Esophagus (tissue), 2 donors: ENCODE results near the gene TLE4. TPM values are rescaled to one million over a fixed set of nuclear protein-coding genes. Genes with fewer than 3 reads are reported as not detected.

Experiments used
- H3K27ac ChIP-seq, 2 donors: one replicate each; pipeline ENCODE4 v1.5.1; 2013; ENCODE audit warnings: low read depth in 2 of 2, mild to moderate bottlenecking in 2 of 2, inconsistent platforms in 1 of 2, low read length in 1 of 2, moderate library complexity in 1 of 2
- H3K27me3 ChIP-seq, 2 donors: one replicate each; pipeline ENCODE4 v1.6.1; 2013; ENCODE audit warnings: low read length in 2 of 2, control low read depth in 1 of 2, mild to moderate bottlenecking in 1 of 2; ENCODE audit not compliant: insufficient read depth in 2 of 2, control insufficient read depth in 1 of 2
- H3K36me3 ChIP-seq, 2 donors: one replicate each; pipeline ENCODE4 v1.6.1; 2013; ENCODE audit warnings: low read length in 1 of 2; ENCODE audit not compliant: control insufficient read depth in 2 of 2, insufficient read depth in 2 of 2
- H3K4me1 ChIP-seq, 2 donors: one replicate each; pipeline ENCODE4 v1.6.1; 2013; ENCODE audit warnings: low read length in 1 of 2; ENCODE audit not compliant: control insufficient read depth in 2 of 2, insufficient read depth in 2 of 2
- H3K4me3 ChIP-seq, 2 donors: one replicate each; pipeline ENCODE4 v1.5.1; 2013; ENCODE audit warnings: low read length in 2 of 2, mild to moderate bottlenecking in 2 of 2, low read depth in 1 of 2, moderate library complexity in 1 of 2
- H3K9me3 ChIP-seq, 2 donors: one replicate each; pipeline ENCODE4 v1.6.1; 2013; ENCODE audit warnings: mild to moderate bottlenecking in 2 of 2, low read depth in 1 of 2, low read length in 1 of 2, moderate library complexity in 1 of 2; ENCODE audit not compliant: control insufficient read depth in 2 of 2, insufficient read depth in 1 of 2
- WGBS, 2 donors: extraction: QIAGEN DNeasy Blood & Tissue Kit; methylation state at CpG; one replicate each; pipeline ENCODE4 v1.1.7; 2013; 5-methylcytosine and 5-hydroxymethylcytosine counted together
- polyA plus RNA-seq, 2 donors: library from polyadenylated mRNA; stranded (reverse); fragments of 200-250 nt; gene quantifications; one replicate each; pipeline ENCODE4 v1.2.3, GENCODE V29; 2013
- donor health status: healthy with polysubstance abuse.
- donor health status: Bipolar disorder and iron deficiency.

Gene TLE4
- polyA plus RNA-seq, 2 donors: 8.5 to 12.9 TPM

- 92% methylated on average over 7 of the region's 7 CpGs for WGBS, 2 donors
- no peak overlapping the region for H3K4me3 ChIP-seq
- no peaks in the 10 kb centered on the region for H3K36me3 ChIP-seq
- no peak overlapping the region for H3K27ac ChIP-seq
- H3K9me3 ChIP-seq: no peaks in the 10 kb centered on the region
- H3K4me1 ChIP-seq: no peaks in the 10 kb centered on the region
- no peaks in the 10 kb centered on the region for H3K27me3 ChIP-seq
Observed at GRCh38 chr9:79674052-79674777, 102.5 kb downstream of the TLE4 start.

- no peak overlapping the region for H3K4me3 ChIP-seq
- H3K36me3 ChIP-seq: no peaks in the 10 kb centered on the region
- H3K27me3 ChIP-seq: no peaks in the 10 kb centered on the region
- no peaks in the 10 kb centered on the region for H3K9me3 ChIP-seq
- peaks cover 0 to 2% of the 10 kb centered on the region in 2 donors for H3K4me1 ChIP-seq
- H3K27ac ChIP-seq: no peak overlapping the region
Observed at GRCh38 chr9:79681576-79681975, 109.8 kb downstream of the TLE4 start.

- no peaks in the 10 kb centered on the region for H3K9me3 ChIP-seq
- 56 to 72% methylated on average over 4 of the region's 4 CpGs for WGBS, 2 donors
- peaks cover 0 to 3% of the 10 kb centered on the region in 2 donors for H3K4me1 ChIP-seq
- H3K36me3 ChIP-seq: no peaks in the 10 kb centered on the region
- no peak overlapping the region for H3K27ac ChIP-seq
- no peak overlapping the region for H3K4me3 ChIP-seq
- H3K27me3 ChIP-seq: no peaks in the 10 kb centered on the region
Observed at GRCh38 chr9:79682076-79682736, 110.4 kb downstream of the TLE4 start.

GRCh38 chr9:79684059-79684458, 112.3 kb downstream of the TLE4 start:
- Histone ChIP-seq H3K4me3 (no peak overlapping the region), H3K27ac (no peak overlapping the region), H3K36me3 (no peaks in the 10 kb centered on the region), H3K27me3 (no peaks in the 10 kb centered on the region), H3K9me3 (no peaks in the 10 kb centered on the region), H3K4me1 (peaks cover 0 to 3% of the 10 kb centered on the region in 2 donors)
- WGBS, 2 donors: 98% methylated on average over 4 of the region's 4 CpGs

- Histone ChIP-seq H3K9me3 (no peaks in the 10 kb centered on the region), H3K4me3 (no peak overlapping the region), H3K36me3 (no peaks in the 10 kb centered on the region), H3K27ac (no peak overlapping the region), H3K27me3 (no peaks in the 10 kb centered on the region), H3K4me1 (peaks cover 0 to 3% of the 10 kb centered on the region in 2 donors)
- 78 to 82% methylated on average over 8 of the region's 8 CpGs for WGBS, 2 donors
Observed at GRCh38 chr9:79684711-79685575, 113.2 kb downstream of the TLE4 start.

- no peaks in the 10 kb centered on the region for H3K9me3 ChIP-seq
- 66 to 77% methylated on average over 1 of the region's 1 CpG for WGBS, 2 donors
- no peaks in the 10 kb centered on the region for H3K27me3 ChIP-seq
- H3K4me3 ChIP-seq: no peak overlapping the region
- H3K27ac ChIP-seq: no peak overlapping the region
- H3K4me1 ChIP-seq: peaks cover 0 to 3% of the 10 kb centered on the region in 2 donors
- H3K36me3 ChIP-seq: no peaks in the 10 kb centered on the region
Observed at GRCh38 chr9:79685577-79685976, 113.8 kb downstream of the TLE4 start.

- no peaks in the 10 kb centered on the region for H3K9me3 ChIP-seq
- H3K4me1 ChIP-seq: peaks cover 0 to 3% of the 10 kb centered on the region in 2 donors
- no peak overlapping the region for H3K4me3 ChIP-seq
- peak overlapping the region in 1 of 2 donors; percentile 9 for H3K27ac ChIP-seq
- WGBS, 2 donors: 57 to 73% methylated on average over 8 of the region's 8 CpGs
- H3K27me3 ChIP-seq: no peaks in the 10 kb centered on the region
- H3K36me3 ChIP-seq: no peaks in the 10 kb centered on the region
Observed at GRCh38 chr9:79686381-79687130, 114.8 kb downstream of the TLE4 start.

- Histone ChIP-seq H3K4me3 (no peak overlapping the region), H3K36me3 (no peaks in the 10 kb centered on the region), H3K27ac (no peak overlapping the region), H3K9me3 (no peaks in the 10 kb centered on the region), H3K4me1 (peaks cover 0 to 3% of the 10 kb centered on the region in 2 donors), H3K27me3 (no peaks in the 10 kb centered on the region)
- 84 to 88% methylated on average over 8 of the region's 8 CpGs for WGBS, 2 donors
Observed at GRCh38 chr9:79687131-79687447, 115.3 kb downstream of the TLE4 start.

- H3K4me3 ChIP-seq: no peak overlapping the region
- no peaks in the 10 kb centered on the region for H3K36me3 ChIP-seq
- peaks cover 0 to 3% of the 10 kb centered on the region in 2 donors for H3K4me1 ChIP-seq
- no peaks in the 10 kb centered on the region for H3K9me3 ChIP-seq
- WGBS, 2 donors: 73 to 86% methylated on average over 4 of the region's 4 CpGs
- no peak overlapping the region for H3K27ac ChIP-seq
- H3K27me3 ChIP-seq: no peaks in the 10 kb centered on the region
Observed at GRCh38 chr9:79688363-79688762, 116.6 kb downstream of the TLE4 start.
